ENCODE data around the gene CCL20. TPM values are rescaled to one million over a fixed set of nuclear protein-coding genes. Genes with fewer than 3 reads are reported as not detected.
"Not testable (repeated sequence)": the region's sequence is repeated elsewhere in the genome, so short reads cannot be mapped to it uniquely, and the experiment has no call there.

CCL20 gene
- total RNA-seq, 2 experiments from 2014 or later, result 0.37 TPM; not detected in 1

DNA sequence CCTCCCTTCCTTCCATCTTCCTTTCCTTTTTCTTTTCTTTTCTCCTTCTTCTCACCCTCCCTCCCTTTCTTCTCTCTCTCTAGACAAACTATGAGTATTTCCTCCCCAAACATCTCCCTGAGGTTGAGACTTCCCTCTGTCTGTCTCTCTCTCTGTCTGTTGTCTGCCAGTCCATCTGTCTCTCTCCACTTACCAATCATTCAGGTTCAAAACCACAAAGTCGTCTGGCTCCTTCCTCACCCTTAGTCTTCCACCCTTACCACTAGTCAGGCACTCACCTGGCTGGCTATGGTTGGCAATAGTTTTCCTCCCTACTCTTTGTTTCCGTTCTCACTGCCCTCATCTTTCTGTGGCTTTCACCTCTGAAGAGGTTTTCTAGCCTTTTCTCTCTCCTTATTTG is 12.9 kb downstream of the CCL20 start:
- ChIA-PET POLR2A (no interaction called here), CTCF (no interaction called here)
- H3K4me3 Mint-ChIP-seq, result no peak overlapping the region

DNA sequence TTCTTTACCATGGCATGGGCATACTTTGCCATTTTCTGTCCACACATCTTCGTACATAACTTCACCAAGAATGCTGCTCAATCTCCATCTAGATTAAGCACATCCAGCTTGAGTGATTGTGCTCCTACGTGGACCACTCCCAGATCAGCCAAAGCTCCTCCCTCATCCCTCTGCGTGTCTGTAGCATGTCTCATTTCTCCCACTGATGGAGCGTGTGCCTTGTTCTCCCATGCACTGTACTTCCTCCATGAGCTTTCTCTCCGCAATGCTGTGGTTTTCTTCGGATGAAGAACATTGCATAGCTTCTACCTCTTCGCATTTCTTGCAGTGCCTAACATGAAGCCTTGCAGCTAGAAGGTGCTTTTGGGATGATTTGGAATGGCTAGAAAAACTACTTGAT is 13.5 kb downstream of the CCL20 start:
- CTCF ChIA-PET, result no interaction called here
- DNase-seq, result no peak
- POLR2A ChIA-PET, result no interaction called here
- Mint-ChIP-seq H3K9me3 (peaks cover 3% of the 10 kb centered on the region), H3K27ac (no peak overlapping the region), H3K27me3 (peaks cover 6% of the 10 kb centered on the region), H3K4me3 (no peak overlapping the region), H3K4me1 (no peaks in the 10 kb centered on the region), H3K36me3 (ENCODE audit: low read depth) (no peaks in the 10 kb centered on the region)

More for the DNA sequence above, 12.9 kb downstream of the CCL20 start:
- Mint-ChIP-seq H3K4me1 (no peaks in the 10 kb centered on the region), H3K27ac (peak overlapping the region; percentile 7), H3K36me3 (ENCODE audit: low read depth) (no peaks in the 10 kb centered on the region), H3K27me3 (peaks cover 6% of the 10 kb centered on the region), H3K9me3 (peaks cover 3% of the 10 kb centered on the region)
- no peak for DNase-seq

- H3K27me3 Mint-ChIP-seq, result no peaks in the 10 kb centered on the region
- no peaks in the 10 kb centered on the region for H3K4me1 Mint-ChIP-seq
- no peaks in the 10 kb centered on the region for H3K36me3 Mint-ChIP-seq (ENCODE audit: low read depth)
- no peak overlapping the region for H3K27ac Mint-ChIP-seq
- no peak for DNase-seq
- no peak overlapping the region for H3K4me3 Mint-ChIP-seq
- ChIA-PET POLR2A (no interaction called here), CTCF (no interaction called here)
- H3K9me3 Mint-ChIP-seq, result no peaks in the 10 kb centered on the region
These were observed 14.9 kb downstream of the CCL20 start for GRCh38 chr2:227828477-227828912.

DNA sequence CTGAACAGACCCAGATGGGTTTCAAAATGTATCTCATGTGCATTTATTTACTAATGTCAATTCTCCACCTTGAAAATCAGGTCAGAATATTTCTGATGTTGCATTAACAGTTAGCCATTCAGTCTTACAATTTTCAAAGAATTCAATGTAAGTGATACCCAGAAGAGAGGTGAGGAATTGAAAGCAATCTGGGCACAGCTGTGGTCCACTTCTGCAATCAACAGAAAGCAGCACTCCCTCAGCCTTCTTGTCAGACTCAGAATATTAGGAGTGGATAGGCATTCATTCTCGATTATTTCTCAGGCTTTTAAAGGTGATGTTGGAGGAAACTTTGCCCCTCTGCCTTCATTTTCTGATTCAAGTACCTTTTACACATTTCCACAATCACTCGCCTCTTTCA is 15.7 kb downstream of the CCL20 start:
- no peak for DNase-seq
- Mint-ChIP-seq H3K36me3 (ENCODE audit: low read depth) (no peaks in the 10 kb centered on the region), H3K4me3 (no peak overlapping the region), H3K27me3 (no peaks in the 10 kb centered on the region), H3K4me1 (no peaks in the 10 kb centered on the region), H3K9me3 (no peaks in the 10 kb centered on the region), H3K27ac (no peak overlapping the region)
- ChIA-PET POLR2A (no interaction called here), CTCF (no interaction called here)

- ChIA-PET POLR2A (interaction anchor here (0.7 kb wide), 1 partner anchor 26 kb away, joined by 3 read pairs; no protein-coding TSS in a partner anchor), CTCF (no interaction called here)
- peaks cover 6% of the 10 kb centered on the region for H3K27me3 Mint-ChIP-seq
- no peaks in the 10 kb centered on the region for H3K9me3 Mint-ChIP-seq
- no peak overlapping the region for H3K4me3 Mint-ChIP-seq
- DNase-seq, result no peak
- H3K27ac Mint-ChIP-seq, result no peak overlapping the region
- no peaks in the 10 kb centered on the region for H3K36me3 Mint-ChIP-seq (ENCODE audit: low read depth)
- no peaks in the 10 kb centered on the region for H3K4me1 Mint-ChIP-seq
These were observed 20.8 kb downstream of the CCL20 start for GRCh38 chr2:227834423-227834822.

DNA sequence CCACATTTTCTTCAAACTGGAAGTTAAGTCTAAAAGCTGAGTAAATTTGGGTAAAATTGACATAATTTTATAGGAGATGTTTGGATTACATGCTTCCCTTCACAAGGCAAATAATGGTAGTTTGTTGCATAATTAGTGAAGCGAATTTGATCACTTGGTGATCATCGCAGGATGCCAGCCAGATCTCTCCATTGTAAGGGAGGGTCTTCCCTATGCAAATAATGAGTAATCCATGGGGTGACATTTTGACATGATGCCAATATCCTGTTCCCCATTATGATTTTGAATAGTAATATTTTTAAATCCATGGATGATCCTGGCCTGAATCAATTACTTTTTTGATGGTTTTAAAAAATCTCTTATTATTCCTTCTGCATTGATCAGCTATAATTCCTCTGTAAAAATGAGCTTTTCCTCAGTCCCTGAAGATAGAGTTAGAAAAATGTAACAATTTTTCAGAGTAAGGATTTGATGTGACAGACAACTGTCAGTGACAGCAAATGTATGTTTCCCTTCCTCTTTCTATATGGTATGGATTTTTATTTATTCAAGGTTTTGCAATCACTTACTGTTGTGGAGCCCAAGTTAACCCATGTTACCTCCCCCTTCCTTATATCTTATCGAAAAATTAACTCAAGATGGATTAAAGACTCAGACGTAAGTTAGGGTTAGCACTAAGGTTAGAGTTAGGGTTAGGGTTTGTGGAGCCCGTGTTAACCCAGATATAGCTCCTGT is 21.4 kb downstream of the CCL20 start:
- Mint-ChIP-seq H3K36me3 (ENCODE audit: low read depth) (no peaks in the 10 kb centered on the region), H3K9me3 (no peaks in the 10 kb centered on the region)
- CTCF ChIA-PET, result no interaction called here

DNA sequence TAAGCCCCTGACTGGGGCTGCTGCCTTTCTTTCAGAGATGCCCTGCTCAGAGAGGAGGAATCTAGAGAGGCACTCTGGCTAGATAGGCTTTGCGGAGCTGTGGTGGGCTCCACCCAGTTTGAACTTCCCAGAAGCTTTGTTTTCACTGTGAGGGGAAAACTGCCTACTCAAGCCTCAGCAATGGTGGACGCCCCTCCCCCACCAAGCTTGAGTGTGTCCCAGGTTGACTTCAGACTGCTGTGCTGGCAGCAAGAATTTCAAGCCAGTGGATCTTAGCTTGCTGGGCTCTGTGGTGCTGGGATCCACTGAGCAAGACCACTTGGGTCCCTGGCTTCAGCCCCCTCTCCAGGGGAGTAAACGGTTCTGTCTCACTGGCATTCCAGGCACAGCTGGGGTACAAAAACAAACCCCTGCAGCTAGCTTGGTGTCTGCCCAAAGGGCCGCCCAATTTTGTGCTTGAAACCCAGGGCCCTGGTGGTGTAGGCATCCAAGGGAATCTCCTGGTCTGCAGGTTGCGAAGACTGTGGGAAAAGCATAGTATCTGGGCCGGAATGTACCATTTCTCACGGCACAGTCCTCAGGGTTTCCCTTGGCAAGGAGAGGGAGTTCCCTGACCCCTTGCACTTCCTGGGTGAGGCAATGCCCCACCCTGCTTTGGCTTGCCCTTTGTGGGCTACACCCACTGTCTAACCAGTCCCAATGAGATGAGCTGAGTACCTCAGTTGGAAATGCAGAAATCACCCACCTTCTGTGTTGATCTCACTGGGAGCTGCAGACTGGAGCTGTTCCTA is 25.9 kb downstream of the CCL20 start:
- H3K4me3 Mint-ChIP-seq; H3K27ac Mint-ChIP-seq; H3K4me1 Mint-ChIP-seq; H3K9me3 Mint-ChIP-seq; DNase-seq; POLR2A ChIA-PET; H3K36me3 Mint-ChIP-seq (ENCODE audit: low read depth); H3K27me3 Mint-ChIP-seq: not testable (repeated sequence)
- CTCF ChIA-PET, result interaction anchor here (0.6 to 1.4 kb wide), 2 partner anchors 23 to 615 kb away, joined by 3 to 4 read pairs; no protein-coding TSS in a partner anchor

More for the DNA sequence above, 21.4 kb downstream of the CCL20 start:
- DNase-seq, result no peak
- POLR2A ChIA-PET, result no interaction called here
- Mint-ChIP-seq H3K27ac (no peak overlapping the region), H3K4me1 (no peaks in the 10 kb centered on the region), H3K4me3 (no peak overlapping the region), H3K27me3 (peaks cover 6% of the 10 kb centered on the region)

DNA sequence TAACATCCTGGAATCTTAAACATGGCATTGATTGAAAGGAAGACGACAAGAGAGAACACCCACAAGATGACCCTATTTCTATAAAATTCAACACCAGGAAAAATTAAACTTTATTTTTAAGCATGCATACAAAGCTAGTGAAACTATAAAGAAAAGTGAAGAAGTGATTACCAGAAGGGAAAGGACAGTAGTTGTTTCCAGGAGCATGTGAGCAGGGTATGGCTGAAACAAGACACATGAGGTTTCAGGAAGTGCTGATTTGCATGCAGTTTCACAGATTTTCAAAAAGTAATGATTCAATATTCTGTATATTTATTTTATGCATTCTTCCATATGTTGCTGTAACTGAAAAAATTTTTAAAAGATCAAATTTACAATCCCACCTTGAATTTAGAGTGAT is 33.2 kb downstream of the CCL20 start:
- no peaks in the 10 kb centered on the region for H3K27me3 Mint-ChIP-seq
- H3K4me1 Mint-ChIP-seq, result no peaks in the 10 kb centered on the region
- CTCF ChIA-PET, result interaction anchor here (0.6 to 2.9 kb wide), 3 partner anchors 16 to 77 kb away, joined by 4 to 6 read pairs (median 6); no protein-coding TSS in a partner anchor
- no peak for DNase-seq
- no peaks in the 10 kb centered on the region for H3K9me3 Mint-ChIP-seq
- H3K4me3 Mint-ChIP-seq, result peak overlapping the region; percentile 8
- H3K27ac Mint-ChIP-seq, result no peak overlapping the region
- no peaks in the 10 kb centered on the region for H3K36me3 Mint-ChIP-seq (ENCODE audit: low read depth)
- POLR2A ChIA-PET, result no interaction called here

- ChIA-PET POLR2A (no interaction called here), CTCF (no interaction called here)
- H3K4me3 Mint-ChIP-seq, result peak overlapping the region; percentile 6
- H3K36me3 Mint-ChIP-seq (ENCODE audit: low read depth), result no peaks in the 10 kb centered on the region
- no peaks in the 10 kb centered on the region for H3K27me3 Mint-ChIP-seq
- DNase-seq, result no peak
- H3K4me1 Mint-ChIP-seq, result no peaks in the 10 kb centered on the region
- peak overlapping the region; percentile 68 for H3K27ac Mint-ChIP-seq
- H3K9me3 Mint-ChIP-seq, result no peaks in the 10 kb centered on the region
These were observed 34.5 kb downstream of the CCL20 start for GRCh38 chr2:227848146-227848545.

DNA sequence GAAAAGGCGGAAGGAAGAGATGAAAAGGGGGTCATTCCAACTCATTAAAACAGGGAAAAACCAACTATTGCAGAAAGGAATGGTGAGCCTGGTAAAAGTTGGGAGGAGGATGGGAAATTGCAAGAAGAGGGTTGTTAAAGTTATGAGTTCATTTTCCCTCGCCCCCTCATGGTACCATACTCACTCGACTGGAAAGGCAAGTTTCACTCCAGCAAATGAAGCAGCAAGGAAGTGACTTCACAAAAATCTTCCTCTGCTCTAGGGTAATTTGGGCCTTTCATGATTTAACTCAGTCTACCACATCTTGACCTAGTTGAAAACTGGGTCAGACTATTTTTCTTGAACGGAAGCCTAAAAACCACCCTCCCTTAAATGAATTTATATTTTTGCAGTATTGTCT is 34.9 kb downstream of the CCL20 start:
- ChIA-PET POLR2A (no interaction called here), CTCF (no interaction called here)
- H3K27ac Mint-ChIP-seq, result peak overlapping the region; percentile 68
- peak overlapping the region; percentile 6 for H3K4me3 Mint-ChIP-seq
- H3K27me3 Mint-ChIP-seq, result no peaks in the 10 kb centered on the region
- no peak for DNase-seq
- H3K9me3 Mint-ChIP-seq, result no peaks in the 10 kb centered on the region
- no peaks in the 10 kb centered on the region for H3K4me1 Mint-ChIP-seq
- no peaks in the 10 kb centered on the region for H3K36me3 Mint-ChIP-seq (ENCODE audit: low read depth)

GRCh38 chr2:227849906-227850305 is 36.3 kb downstream of the CCL20 start:
- H3K27ac Mint-ChIP-seq, result no peak overlapping the region
- ChIA-PET CTCF (no interaction called here), POLR2A (no interaction called here)
- H3K9me3 Mint-ChIP-seq, result no peaks in the 10 kb centered on the region
- H3K36me3 Mint-ChIP-seq (ENCODE audit: low read depth), result no peaks in the 10 kb centered on the region
- no peak for DNase-seq
- no peaks in the 10 kb centered on the region for H3K4me1 Mint-ChIP-seq
- H3K4me3 Mint-ChIP-seq, result no peak overlapping the region
- H3K27me3 Mint-ChIP-seq, result no peaks in the 10 kb centered on the region

- no peaks in the 10 kb centered on the region for H3K27me3 Mint-ChIP-seq
- H3K9me3 Mint-ChIP-seq, result no peaks in the 10 kb centered on the region
- POLR2A ChIA-PET, result no interaction called here
- H3K4me1 Mint-ChIP-seq, result no peaks in the 10 kb centered on the region
- H3K4me3 Mint-ChIP-seq, result no peak overlapping the region
- no peak overlapping the region for H3K27ac Mint-ChIP-seq
- DNase-seq, result no peak
- no peaks in the 10 kb centered on the region for H3K36me3 Mint-ChIP-seq (ENCODE audit: low read depth)
- CTCF ChIA-PET, result no interaction called here
These were observed 39.6 kb downstream of the CCL20 start for GRCh38 chr2:227853204-227853629.

DNA sequence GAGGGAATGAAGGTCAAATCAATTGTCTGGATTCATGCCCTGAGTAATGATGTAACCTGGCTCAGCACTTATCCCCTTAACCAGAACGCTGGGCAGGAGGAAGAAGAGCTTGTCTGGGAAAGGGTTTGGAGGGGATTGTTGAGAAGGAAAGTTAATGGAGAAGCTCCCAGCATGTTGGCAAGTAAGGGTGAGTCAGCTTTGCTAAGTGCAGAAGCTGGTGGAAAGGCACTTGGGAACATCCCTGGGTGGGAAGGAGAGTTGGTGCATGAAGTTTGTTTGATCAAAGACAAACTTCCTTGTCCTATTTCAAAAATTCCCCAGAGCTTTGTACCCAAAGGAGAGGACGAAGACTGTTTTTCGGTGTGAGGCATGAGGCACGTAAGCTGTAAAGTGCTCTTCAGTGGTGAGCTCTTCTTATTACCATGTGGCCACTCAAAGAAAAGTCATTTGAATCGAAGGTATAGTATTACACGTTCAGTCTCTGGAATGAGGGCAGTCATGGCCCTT is 40.2 kb downstream of the CCL20 start:
- no peak overlapping the region for H3K4me3 Mint-ChIP-seq
- no peak for DNase-seq
- H3K36me3 Mint-ChIP-seq (ENCODE audit: low read depth), result no peaks in the 10 kb centered on the region
- no peaks in the 10 kb centered on the region for H3K27me3 Mint-ChIP-seq
- H3K27ac Mint-ChIP-seq, result no peak overlapping the region
- CTCF ChIA-PET, result no interaction called here
- POLR2A ChIA-PET, result interaction anchor here (0.6 kb wide), 1 partner anchor 29 kb away, joined by 3 read pairs; no protein-coding TSS in a partner anchor
- no peaks in the 10 kb centered on the region for H3K4me1 Mint-ChIP-seq
- H3K9me3 Mint-ChIP-seq, result no peaks in the 10 kb centered on the region
